Measurements from ENCODE around the gene MCM10.
"Not testable (repeated sequence)": the region's sequence is repeated elsewhere in the genome, so short reads cannot be mapped to it uniquely, and the experiment has no call there.

The MCM10 gene

GRCh38 chr10:13222566-13222965, 61.2 kb downstream of the MCM10 start:
- DNase-seq = no peak

- no peak for DNase-seq
Measured at GRCh38 chr10:13223241-13223640, 61.9 kb downstream of the MCM10 start.

- DNase-seq = no peak
Measured at GRCh38 chr10:13224210-13224995, 63.0 kb downstream of the MCM10 start.

- DNase-seq = no peak
Measured at GRCh38 chr10:13225601-13226000, 64.2 kb downstream of the MCM10 start.

GRCh38 chr10:13227031-13227430, 65.7 kb downstream of the MCM10 start:
- no peak for DNase-seq

GRCh38 chr10:13231190-13231589, 69.8 kb downstream of the MCM10 start:
- DNase-seq = no peak

- no peak for DNase-seq
Measured at GRCh38 chr10:13231808-13232207, 70.5 kb downstream of the MCM10 start.

- no peak for DNase-seq
Measured at GRCh38 chr10:13233358-13233757, 72.0 kb downstream of the MCM10 start.

- no peak for DNase-seq
Measured at GRCh38 chr10:13234172-13234571, 72.8 kb downstream of the MCM10 start, which contains the start of gene UCMA. UCMA (minus strand) TSS chr10:13234374; CDS start chr10:13234258, 116 bp downstream.

- not testable (repeated sequence) for DNase-seq
Measured at GRCh38 chr10:13234736-13235135, 73.4 kb downstream of the MCM10 start.

GRCh38 chr10:13236638-13237037, 75.3 kb downstream of the MCM10 start:
- DNase-seq = no peak

GRCh38 chr10:13238271-13239077, 77.1 kb downstream of the MCM10 start:
- DNase-seq = no peak

GRCh38 chr10:13239923-13240322, 78.6 kb downstream of the MCM10 start:
- DNase-seq = no peak

GRCh38 chr10:13241613-13242012, 80.3 kb downstream of the MCM10 start:
- no peak for DNase-seq

GRCh38 chr10:13242260-13242659, 80.9 kb downstream of the MCM10 start:
- not testable (repeated sequence) for DNase-seq

- no peak for DNase-seq
Measured at GRCh38 chr10:13247246-13247645, 85.9 kb downstream of the MCM10 start.

GRCh38 chr10:13247784-13248183, 86.4 kb downstream of the MCM10 start:
- DNase-seq = no peak

- no peak for DNase-seq
Measured at GRCh38 chr10:13253726-13254125, 92.4 kb downstream of the MCM10 start.

GRCh38 chr10:13256627-13257026, 95.3 kb downstream of the MCM10 start:
- DNase-seq = no peak

GRCh38 chr10:13257621-13258140, 96.3 kb downstream of the MCM10 start:
- DNase-seq = no peak
